ENCODE results near the gene SSH2.
"Not testable (repeated sequence)": the region's sequence is repeated elsewhere in the genome, so short reads cannot be mapped to it uniquely, and the experiment has no call there.

The SSH2 gene

GRCh38 chr17:29927546-29927945, 2.5 kb downstream of the SSH2 start:
- no peak for DNase-seq

- DNase-seq, result no peak
These were observed 5.2 kb downstream of the SSH2 start for GRCh38 chr17:29924786-29925185.

GRCh38 chr17:29918922-29919856, 10.8 kb downstream of the SSH2 start:
- DNase-seq, result no peak

DNA sequence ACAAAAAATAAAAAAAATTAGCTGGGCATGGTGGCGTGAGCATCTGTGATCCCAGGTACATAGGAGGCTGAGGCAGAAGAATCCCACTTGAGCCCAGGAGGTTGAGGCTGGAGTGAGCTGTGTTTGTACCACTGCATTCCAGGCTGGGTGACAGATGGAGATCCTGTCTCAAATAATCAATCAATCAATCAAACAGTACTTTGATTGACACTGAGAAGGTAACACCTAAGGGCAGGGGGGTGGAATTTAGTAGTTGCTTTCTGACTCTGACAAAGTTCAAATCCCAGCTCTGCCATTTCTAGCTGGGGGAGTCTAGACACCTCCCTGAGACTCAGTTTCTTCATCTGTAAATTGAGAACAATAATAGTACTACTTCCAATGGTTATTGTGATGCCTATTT, 12.0 kb downstream of the SSH2 start:
- no peak for DNase-seq

DNA sequence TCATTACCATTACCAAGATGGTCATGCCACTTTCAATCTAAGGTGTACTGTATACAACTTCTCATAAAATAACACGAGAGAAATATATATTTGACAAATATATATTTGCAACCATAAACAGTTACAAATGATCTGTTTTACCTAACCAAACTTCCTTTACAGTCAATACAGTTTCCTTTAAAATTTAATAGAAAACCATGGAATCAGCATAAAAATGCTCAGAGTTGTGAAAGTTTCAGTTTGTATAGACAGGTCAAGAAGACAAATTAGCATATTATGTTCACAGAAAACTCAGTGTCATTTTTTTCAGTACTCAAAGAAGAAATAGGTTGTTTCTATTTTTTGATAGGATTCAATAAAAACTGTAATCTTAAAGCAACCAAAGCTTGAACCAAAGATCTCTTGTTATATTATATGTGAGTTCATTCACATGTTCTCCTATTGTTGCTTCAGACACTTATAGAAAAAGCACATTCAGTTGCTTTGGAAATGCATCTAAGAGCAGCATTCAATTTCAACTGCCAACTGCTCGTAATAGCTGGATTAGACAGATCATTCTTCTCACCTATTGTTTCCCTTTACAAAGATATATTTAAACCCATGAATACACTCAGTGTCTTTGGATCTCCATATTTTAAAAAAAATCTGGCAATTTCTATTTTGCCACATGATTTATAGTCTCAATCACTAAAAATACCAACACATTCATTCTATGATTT, 15.1 kb downstream of the SSH2 start:
- DNase-seq, result no peak

DNA sequence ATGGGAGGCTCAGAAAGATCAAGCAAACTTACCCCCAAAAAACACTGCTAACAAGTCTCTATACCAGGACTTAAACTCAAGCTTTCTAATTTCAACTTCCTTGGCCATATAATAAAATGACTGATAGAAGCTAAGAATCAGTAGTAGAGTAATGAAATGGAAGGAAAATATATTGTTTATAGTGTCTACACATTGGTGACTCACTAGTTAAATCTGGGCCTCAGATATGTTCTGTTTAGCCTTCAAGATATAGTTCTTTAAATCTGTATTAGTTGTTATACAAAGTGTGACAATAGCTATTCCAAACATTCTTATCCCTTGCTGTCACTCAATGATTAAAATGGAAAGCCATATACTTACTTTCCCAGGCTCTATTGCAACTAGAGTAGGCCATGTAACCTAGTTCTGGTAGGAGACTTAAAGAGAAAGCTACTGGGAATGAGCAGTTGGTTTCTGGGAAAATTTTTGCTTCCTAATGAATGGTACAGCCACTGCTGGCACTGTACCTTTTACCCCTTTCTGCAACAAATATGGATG, 18.3 kb downstream of the SSH2 start:
- DNase-seq, result no peak

DNA sequence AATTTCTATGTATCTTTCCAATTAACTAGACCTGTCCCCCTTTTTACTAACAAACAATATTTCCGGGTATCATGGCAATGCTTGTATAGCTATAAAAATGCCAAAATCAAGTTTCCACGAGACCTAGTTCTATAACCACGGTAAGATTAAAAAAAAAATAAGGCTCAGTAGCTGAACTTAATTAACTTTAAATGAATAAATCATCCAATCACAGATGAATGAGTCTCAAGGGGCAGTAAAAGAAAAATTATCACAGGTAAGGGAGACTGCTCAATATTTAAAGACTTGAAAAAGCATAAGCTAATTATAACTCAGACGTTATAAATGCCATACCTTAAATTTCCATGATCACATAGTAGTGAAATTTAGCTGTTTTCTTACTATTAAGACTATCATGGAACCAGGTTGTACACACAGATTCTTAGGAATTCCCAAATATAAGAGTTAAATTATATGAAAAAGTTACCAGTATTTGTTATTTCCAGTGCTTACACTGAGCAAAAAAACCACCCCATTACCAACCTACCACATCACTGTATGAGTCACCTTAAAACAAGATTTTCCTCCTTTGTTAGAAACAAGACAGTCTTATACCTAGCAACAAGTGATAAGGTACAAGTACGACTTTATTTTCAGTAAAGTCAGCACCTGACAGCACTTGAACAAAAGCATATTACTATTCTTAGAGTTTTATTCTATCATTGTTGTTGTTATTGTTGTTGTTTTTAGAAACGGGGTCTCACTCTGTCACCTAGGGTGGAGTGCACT, 20.6 kb downstream of the SSH2 start:
- DNase-seq, result no peak

- no peak for DNase-seq
These were observed 23.1 kb downstream of the SSH2 start for GRCh38 chr17:29906969-29907368.

DNA sequence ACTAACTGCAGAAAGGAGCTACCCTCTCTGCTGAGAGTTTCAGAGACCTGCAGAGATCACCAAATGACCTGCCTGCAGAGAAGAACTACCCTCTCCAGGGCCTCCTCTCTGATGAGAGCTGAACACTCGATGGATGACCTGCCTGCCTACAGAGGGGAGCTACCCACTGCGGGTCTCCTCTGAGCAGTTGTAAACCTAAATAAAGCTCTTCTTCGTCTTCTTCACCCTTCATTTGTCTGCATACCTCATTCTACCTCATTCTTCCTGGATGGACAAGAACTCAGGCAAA, 24.2 kb downstream of the SSH2 start:
- DNase-seq, result no peak

DNA sequence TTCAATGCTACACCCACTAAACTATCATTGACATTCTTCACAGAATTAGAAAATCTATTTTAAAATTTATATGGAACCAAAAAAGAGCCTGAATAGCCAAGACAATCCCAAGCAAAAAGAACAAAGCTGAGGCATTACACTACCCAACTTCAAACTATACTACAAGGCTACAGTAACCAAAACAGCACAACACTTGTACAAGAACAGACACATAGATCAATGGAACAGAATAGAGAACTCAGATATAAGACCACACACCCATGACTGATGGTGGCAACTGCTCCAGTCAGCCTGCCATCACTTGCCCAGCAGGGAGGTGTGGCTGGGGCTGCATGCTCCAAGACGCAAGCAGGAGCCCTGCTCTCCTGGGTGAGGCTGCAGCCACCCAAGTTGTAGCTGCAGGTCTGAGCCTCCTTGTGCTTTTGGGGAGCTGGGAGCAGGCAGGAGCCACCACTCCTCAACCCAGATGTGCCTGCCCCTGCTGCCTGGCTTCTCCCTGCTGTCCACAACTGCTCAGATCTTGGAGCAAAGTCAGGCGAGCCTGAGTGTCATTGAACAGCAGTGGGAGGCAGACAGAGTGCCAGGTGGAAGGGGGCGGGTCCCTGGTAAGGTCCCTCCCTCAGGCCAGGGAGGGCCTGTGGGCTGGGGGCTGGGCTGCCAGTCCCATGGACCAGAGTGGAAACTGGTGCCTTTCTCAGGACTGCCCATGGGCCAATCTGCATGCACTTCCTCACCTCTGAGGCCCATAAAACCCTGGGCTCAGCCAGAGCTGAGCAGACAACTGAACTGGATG, 24.7 kb downstream of the SSH2 start:
- DNase-seq, result no peak

DNA sequence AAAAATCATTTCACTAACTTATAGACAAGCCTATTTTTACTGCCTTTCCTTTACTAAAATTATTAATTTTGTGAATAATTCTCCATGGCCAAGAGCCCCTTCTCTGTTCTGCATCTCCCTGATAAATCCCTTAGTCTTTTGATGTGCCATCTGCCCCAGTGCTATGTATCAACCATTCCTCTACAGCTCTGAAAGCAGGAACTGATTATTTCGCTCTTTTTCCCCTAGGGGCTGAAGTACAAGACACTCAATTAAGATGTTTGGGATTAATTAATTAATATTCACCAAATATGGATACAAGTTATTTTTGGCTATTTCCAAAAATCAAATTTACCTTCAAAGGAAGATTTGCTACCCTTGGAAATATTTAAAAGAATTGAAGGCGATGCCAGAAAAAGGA, 26.6 kb downstream of the SSH2 start:
- DNase-seq, result no peak

GRCh38 chr17:29897136-29897535, 32.9 kb downstream of the SSH2 start:
- not testable (repeated sequence) for DNase-seq

- no peak for DNase-seq
These were observed 37.8 kb downstream of the SSH2 start for GRCh38 chr17:29892201-29892600.

- no peak for DNase-seq
These were observed 38.9 kb downstream of the SSH2 start for GRCh38 chr17:29891131-29891530.

DNA sequence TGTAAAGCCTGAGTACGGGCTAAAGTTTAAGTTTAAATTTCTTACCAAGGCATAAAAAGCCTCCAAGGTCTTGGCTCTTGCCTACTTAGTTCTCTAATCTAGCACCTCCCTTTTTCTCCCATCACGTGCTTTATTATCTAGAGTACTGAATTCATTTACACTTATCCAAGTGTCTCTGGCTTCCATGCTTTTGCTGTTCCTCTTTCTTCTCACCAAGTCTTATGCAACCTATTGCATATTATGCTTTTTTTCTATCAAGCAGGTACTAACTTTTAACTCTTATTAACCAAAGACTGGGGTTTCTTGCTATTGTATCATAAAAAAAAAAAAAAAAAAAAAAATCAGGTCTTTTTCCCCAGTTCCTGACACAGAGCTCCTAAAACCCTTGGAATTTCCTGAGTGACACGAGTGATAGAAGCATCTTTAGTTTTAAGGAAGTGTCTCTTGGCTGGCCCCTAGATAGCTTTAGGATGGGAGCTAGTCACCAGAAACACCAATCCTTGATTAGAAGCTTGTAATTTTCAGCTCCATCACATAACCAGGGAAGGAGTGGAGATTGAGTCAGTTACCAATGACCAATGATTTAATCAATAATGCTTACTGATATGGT, 44.9 kb downstream of the SSH2 start:
- DNase-seq, result no peak

GRCh38 chr17:29883497-29883896, 46.5 kb downstream of the SSH2 start:
- no peak for DNase-seq

DNA sequence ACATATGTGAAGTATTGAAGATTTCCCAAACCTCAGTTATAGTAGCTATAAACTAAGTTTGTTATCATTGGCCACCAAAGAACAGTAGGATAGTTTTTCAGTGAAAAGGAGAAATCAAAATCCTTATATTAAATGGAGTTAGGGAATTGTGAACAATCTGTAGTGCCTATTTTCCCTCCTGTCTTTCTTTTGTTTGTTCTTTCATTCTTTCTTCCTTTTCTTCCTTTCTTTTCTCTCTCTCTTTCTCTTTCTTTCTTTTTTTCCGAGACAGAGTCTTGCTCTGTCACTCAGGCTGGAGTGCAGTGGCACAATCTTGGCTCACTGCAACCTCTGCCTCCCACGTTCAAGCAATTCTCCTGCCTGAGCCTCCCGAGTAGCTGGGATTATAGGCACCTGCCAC, 48.8 kb downstream of the SSH2 start:
- no peak for DNase-seq

GRCh38 chr17:29880031-29880430, 50.0 kb downstream of the SSH2 start:
- no peak for DNase-seq

GRCh38 chr17:29874931-29875596, 55.0 kb downstream of the SSH2 start:
- DNase-seq, result no peak

- not testable (repeated sequence) for DNase-seq
These were observed 55.7 kb downstream of the SSH2 start for GRCh38 chr17:29874358-29874757.

DNA sequence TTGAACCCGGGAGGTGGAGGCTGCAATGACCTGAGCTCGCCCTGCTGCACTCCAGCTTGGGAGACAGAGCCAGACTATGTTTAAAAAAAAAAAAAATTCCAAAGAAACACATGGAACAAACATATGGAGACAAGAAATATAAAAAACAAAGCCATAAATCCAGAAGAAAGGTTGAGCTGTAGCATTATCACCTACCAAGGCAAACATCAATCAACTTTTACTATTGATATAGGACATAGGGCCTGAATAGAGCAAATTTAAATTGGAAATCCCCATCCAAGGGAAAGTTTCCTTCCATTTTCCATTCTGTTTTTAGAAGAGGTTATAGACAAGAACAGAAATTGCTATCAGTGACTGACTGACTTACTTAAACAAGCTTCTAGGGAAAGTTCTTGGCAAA, 56.6 kb downstream of the SSH2 start:
- no peak for DNase-seq

Measured in CD4-positive, alpha-beta T cell treated with Interferon gamma for 1 hour (primary cell).